Loucy (cell line): Measurements from ENCODE around the gene TNFRSF19.

Experiments
- H2AFZ ChIP-seq: fragments of 200-600 bp; sonication (generic); 2 replicates; pipeline ENCODE4 v1.6.0; 2016; ENCODE audit warnings: antibody characterized with exemption, mild to moderate bottlenecking, low read length, moderate library complexity
- H3F3A ChIP-seq: fragments of 200-600 bp; 2 replicates; pipeline ENCODE4 v1.6.0; 2016; ENCODE audit warnings: antibody characterized with exemption, low read depth, mild to moderate bottlenecking
- H3K27me3 ChIP-seq: fragments of 200-600 bp; sonication (generic); 2 replicates; pipeline ENCODE4 v1.6.1; 2014; ENCODE audit warnings: low read length, mild to moderate bottlenecking; ENCODE audit not compliant: insufficient read depth, poor library complexity, severe bottlenecking
- H3K36me3 ChIP-seq: fragments of 200-600 bp; sonication (generic); 2 replicates; pipeline ENCODE4 v1.6.1; 2016; ENCODE audit warnings: low read length; ENCODE audit not compliant: insufficient read depth
- H3K4me1 ChIP-seq: fragments of 200-600 bp; sonication (generic); 2 replicates; pipeline ENCODE4 v1.5.1; 2014; ENCODE audit warnings: low read length, mild to moderate bottlenecking; ENCODE audit not compliant: insufficient read depth, poor library complexity, severe bottlenecking
- H3K4me2 ChIP-seq: fragments of 200-600 bp; sonication (generic); 2 replicates; pipeline ENCODE4 v1.6.0; 2014; ENCODE audit warnings: antibody characterized with exemption, low read length, low read depth, mild to moderate bottlenecking; ENCODE audit not compliant: poor library complexity, severe bottlenecking
- H3K4me3 ChIP-seq: fragments of 200-600 bp; sonication (generic); 2 replicates; pipeline ENCODE4 v1.5.1; 2014; ENCODE audit warnings: low read length, mild to moderate bottlenecking, mixed read lengths; ENCODE audit not compliant: poor library complexity, severe bottlenecking
- H3K79me2 ChIP-seq: fragments of 200-600 bp; sonication (generic); 2 replicates; pipeline ENCODE4 v1.6.1; 2014; ENCODE audit warnings: low read length; ENCODE audit not compliant: insufficient read depth
- H3K9ac ChIP-seq: fragments of 200-600 bp; sonication (generic); 2 replicates; pipeline ENCODE4 v1.6.0; 2014; ENCODE audit warnings: mild to moderate bottlenecking, low read depth, low read length, moderate library complexity; ENCODE audit not compliant: poor library complexity, severe bottlenecking
- H3K9me2 ChIP-seq: fragments of 200-600 bp; sonication (generic); replicated peaks from 2 replicates; pipeline ENCODE4 v1.6.1; 2016; ENCODE audit warnings: low read depth, low read length, mixed read lengths
- H3K9me3 ChIP-seq: fragments of 200-600 bp; sonication (generic); 2 replicates; pipeline ENCODE4 v1.6.1; 2014; ENCODE audit warnings: mild to moderate bottlenecking, antibody characterized with exemption, low read length, low read depth; ENCODE audit not compliant: insufficient read depth
- H4K20me1 ChIP-seq: fragments of 200-600 bp; sonication (generic); 2 replicates; pipeline ENCODE4 v1.6.0; 2014; ENCODE audit warnings: antibody characterized with exemption, low read length, mild to moderate bottlenecking; ENCODE audit not compliant: insufficient read depth, poor library complexity, severe bottlenecking
- EZH2phosphoT487 ChIP-seq: fragments of 200-600 bp; IDR thresholded peaks from 2 replicates; pipeline ENCODE4 v1.6.1; 2018; ENCODE audit warnings: antibody characterized with exemption, mild to moderate bottlenecking, moderate library complexity, borderline replicate concordance
- TF ChIP-seq, protein P1 (sequence below): fragments of 200-600 bp; sonication (generic); conservative IDR thresholded peaks from 2 replicates; pipeline ENCODE4 v1.5.1; 2014; ENCODE audit warnings: mild to moderate bottlenecking, antibody characterized with exemption, low read length

Gene TNFRSF19

DNA sequence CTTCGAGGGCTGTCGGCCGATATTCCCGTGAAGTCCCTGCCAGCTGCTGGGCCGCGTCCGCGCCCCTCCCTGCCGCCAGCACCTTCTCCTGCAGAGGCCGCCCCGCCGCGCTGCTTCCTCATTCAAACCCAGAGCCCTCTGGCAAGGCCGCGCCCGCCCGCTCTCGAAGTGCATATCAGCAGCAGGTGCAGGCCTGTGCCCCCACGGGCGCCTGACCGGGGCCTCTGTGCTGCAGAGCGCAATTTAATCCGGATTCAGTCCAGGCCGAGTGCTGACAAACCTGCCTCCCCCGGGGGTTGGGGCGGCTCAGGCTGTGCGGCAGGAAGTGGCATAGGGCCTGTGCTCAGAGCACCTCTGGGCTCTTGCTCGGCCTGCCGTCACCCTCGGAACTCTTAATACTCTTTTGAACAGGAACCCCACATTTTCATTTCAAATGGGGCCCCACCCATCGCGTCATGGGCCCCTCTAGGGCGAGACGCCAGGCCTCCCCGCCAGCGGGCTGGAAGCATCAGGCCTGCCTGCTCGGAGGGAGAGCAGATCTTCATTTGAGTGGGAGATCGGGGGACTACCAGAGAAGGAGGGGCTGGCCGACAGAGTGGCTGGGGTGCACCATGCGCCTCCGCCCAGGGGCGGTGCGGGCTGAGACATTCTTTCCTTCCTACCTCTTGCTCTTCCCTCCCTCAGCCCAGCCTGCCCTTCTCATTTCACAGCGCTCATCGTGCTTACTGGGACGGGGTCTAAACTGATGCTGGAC, 125.7 kb downstream of the TNFRSF19 start:
- TF ChIP-seq, protein P1, sequence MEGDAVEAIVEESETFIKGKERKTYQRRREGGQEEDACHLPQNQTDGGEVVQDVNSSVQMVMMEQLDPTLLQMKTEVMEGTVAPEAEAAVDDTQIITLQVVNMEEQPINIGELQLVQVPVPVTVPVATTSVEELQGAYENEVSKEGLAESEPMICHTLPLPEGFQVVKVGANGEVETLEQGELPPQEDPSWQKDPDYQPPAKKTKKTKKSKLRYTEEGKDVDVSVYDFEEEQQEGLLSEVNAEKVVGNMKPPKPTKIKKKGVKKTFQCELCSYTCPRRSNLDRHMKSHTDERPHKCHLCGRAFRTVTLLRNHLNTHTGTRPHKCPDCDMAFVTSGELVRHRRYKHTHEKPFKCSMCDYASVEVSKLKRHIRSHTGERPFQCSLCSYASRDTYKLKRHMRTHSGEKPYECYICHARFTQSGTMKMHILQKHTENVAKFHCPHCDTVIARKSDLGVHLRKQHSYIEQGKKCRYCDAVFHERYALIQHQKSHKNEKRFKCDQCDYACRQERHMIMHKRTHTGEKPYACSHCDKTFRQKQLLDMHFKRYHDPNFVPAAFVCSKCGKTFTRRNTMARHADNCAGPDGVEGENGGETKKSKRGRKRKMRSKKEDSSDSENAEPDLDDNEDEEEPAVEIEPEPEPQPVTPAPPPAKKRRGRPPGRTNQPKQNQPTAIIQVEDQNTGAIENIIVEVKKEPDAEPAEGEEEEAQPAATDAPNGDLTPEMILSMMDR: no peak
- TF ChIP-seq EZH2phosphoT487: no peak
- Histone ChIP-seq H2AFZ (no peak overlapping the region), H3K4me1 (no peaks in the 10 kb centered on the region), H3K9me3 (no peaks in the 10 kb centered on the region), H3K79me2 (no peaks in the 10 kb centered on the region), H3K9me2 (no peaks in the 10 kb centered on the region), H4K20me1 (no peaks in the 10 kb centered on the region), H3K4me2 (no peak overlapping the region), H3K4me3 (no peak overlapping the region), H3K36me3 (no peaks in the 10 kb centered on the region), H3K9ac (no peak overlapping the region), H3F3A (no peaks in the 10 kb centered on the region), H3K27me3 (no peaks in the 10 kb centered on the region)

DNA sequence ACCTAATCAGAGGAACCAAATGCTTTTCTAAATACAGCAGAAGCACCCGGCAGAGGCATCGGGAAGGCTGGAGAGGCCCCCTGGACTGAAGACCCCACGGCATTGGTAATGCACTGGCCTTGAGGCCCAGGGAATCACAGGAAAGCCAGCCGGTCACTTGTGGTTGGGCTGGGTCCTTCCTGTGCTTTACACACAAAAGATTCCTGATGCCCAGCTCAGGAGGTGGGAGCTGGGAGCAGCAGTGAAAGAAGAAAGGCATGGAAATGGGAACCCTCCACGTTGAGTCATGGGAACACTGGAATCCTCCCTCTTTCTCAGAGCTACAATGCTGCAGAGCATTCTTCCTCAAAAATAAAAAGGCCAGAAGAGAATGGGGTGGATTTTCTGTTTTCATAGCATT, 126.4 kb downstream of the TNFRSF19 start:
- H3K4me2 ChIP-seq: no peak overlapping the region
- H3K9me2 ChIP-seq: no peaks in the 10 kb centered on the region
- no peaks in the 10 kb centered on the region for H3K9me3 ChIP-seq
- H3K4me1 ChIP-seq: no peaks in the 10 kb centered on the region
- no peak overlapping the region for H3K4me3 ChIP-seq
- no peaks in the 10 kb centered on the region for H3K27me3 ChIP-seq
- H2AFZ ChIP-seq: no peak overlapping the region
- no peaks in the 10 kb centered on the region for H3K36me3 ChIP-seq
- no peaks in the 10 kb centered on the region for H4K20me1 ChIP-seq
- TF ChIP-seq EZH2phosphoT487: no peak
- TF ChIP-seq, protein P1: no peak
- no peak overlapping the region for H3K9ac ChIP-seq
- H3F3A ChIP-seq: no peaks in the 10 kb centered on the region
- no peaks in the 10 kb centered on the region for H3K79me2 ChIP-seq

DNA sequence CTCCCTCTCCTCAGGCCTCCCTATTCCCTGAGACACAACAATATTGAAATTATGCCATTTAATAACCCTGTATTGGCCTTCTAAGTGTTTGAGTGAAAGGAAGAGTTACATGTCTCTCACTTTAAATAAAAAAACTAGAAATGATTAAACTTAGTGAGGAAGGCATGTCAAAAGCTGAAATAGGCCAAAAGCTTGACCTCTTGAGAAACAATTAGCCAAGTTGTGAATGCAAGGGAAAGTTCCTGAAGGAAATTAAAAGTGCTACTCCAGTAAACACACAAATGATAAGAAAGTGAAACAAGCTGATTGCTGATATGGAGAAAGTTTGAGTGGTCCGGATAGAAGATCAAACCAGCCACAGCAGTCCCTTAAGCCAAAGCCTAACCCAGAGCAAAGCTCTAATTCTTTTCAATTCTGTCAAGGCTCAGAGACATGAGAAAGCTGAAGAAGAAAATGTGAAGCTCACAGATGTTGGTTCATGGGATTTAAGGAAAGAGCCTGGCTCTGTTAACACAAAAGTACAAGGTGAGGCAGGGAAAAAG, 127.6 kb downstream of the TNFRSF19 start:
- H3K9me3 ChIP-seq: no peaks in the 10 kb centered on the region
- no peaks in the 10 kb centered on the region for H3K36me3 ChIP-seq
- H3F3A ChIP-seq: no peaks in the 10 kb centered on the region
- no peak overlapping the region for H2AFZ ChIP-seq
- TF ChIP-seq, protein P1: no peak
- no peak for TF ChIP-seq EZH2phosphoT487
- no peak overlapping the region for H3K4me2 ChIP-seq
- H3K4me3 ChIP-seq: no peak overlapping the region
- no peaks in the 10 kb centered on the region for H3K79me2 ChIP-seq
- H3K4me1 ChIP-seq: no peaks in the 10 kb centered on the region
- H3K27me3 ChIP-seq: no peaks in the 10 kb centered on the region
- H3K9ac ChIP-seq: no peak overlapping the region
- no peaks in the 10 kb centered on the region for H3K9me2 ChIP-seq
- no peaks in the 10 kb centered on the region for H4K20me1 ChIP-seq
